Activated T-cell treated with anti-CD3 and anti-CD28 coated beads, Interleukin-2, amount 50 U/mL, for 72 hours (primary cell): Measurements from ENCODE around the gene SREK1. TPM values are rescaled to one million over a fixed set of nuclear protein-coding genes. Genes with fewer than 3 reads are reported as not detected.

Source experiments
- ATAC-seq, 2 donors: fragments of 150-1000 bp; cut with Tn5 transposase; replicated peaks in 1 of 2; 2 replicates each; pipeline ENCODE4 v1.10.0; 2021; ENCODE audit warnings: moderate library complexity in 2 of 2, mild to moderate bottlenecking in 1 of 2
- DNase-seq, 2 donors: peaks; one replicate each; pipeline ENCODE4 v3.0.0; 2021 to 2022; ENCODE audit warnings: mixed read lengths in 1 of 2
- H3K27ac Mint-ChIP-seq: one replicate; pipeline ENCODE4 v1.8.0; 2022; ENCODE audit warnings: mild to moderate bottlenecking, moderate library complexity, mixed read lengths
- H3K27me3 Mint-ChIP-seq: one replicate; pipeline ENCODE4 v1.8.0; 2022; ENCODE audit warnings: low read depth, mixed read lengths
- H3K36me3 Mint-ChIP-seq, 2 donors: one replicate each; pipeline ENCODE4 v1.8.0; 2022; ENCODE audit warnings: mixed read lengths in 2 of 2, mild to moderate bottlenecking in 1 of 2; ENCODE audit not compliant: insufficient read depth in 2 of 2
- H3K4me1 Mint-ChIP-seq: one replicate; pipeline ENCODE4 v1.8.0; 2022; ENCODE audit warnings: low read depth, mixed read lengths
- H3K4me3 Mint-ChIP-seq, 2 donors: one replicate each; pipeline ENCODE4 v1.8.0; 2022; ENCODE audit warnings: mild to moderate bottlenecking in 2 of 2, mixed read lengths in 2 of 2, moderate library complexity in 2 of 2
- H3K9me3 Mint-ChIP-seq, 2 donors: one replicate each; pipeline ENCODE4 v1.8.0; 2022; ENCODE audit warnings: mixed read lengths in 2 of 2
- total RNA-seq, 2 donors: library from RNA; stranded (reverse); gene quantifications; one replicate each; pipeline ENCODE4 v1.2.3, GENCODE V29; 2022

Gene SREK1
- total RNA-seq, 2 donors from 2014 or later = 63.1 to 76.7 TPM

- Mint-ChIP-seq H3K36me3 (peaks cover 10 to 32% of the 10 kb centered on the region in 2 donors), H3K4me3 (no peak overlapping the region), H3K27ac (no peak overlapping the region), H3K9me3 (no peaks in the 10 kb centered on the region), H3K4me1 (peaks cover 41% of the 10 kb centered on the region), H3K27me3 (no peaks in the 10 kb centered on the region)
- ATAC-seq (peak; percentile 49 to 51), DNase-seq (peak; percentile 25 to 44)
These were observed 27.5 kb downstream of the SREK1 start for GRCh38 chr5:66171349-66172344.

GRCh38 chr5:66174338-66174737 is 30.2 kb downstream of the SREK1 start:
- peaks cover 38% of the 10 kb centered on the region for H3K4me1 Mint-ChIP-seq
- DNase-seq = no peak
- H3K9me3 Mint-ChIP-seq = no peaks in the 10 kb centered on the region
- H3K27ac Mint-ChIP-seq = no peak overlapping the region
- no peaks in the 10 kb centered on the region for H3K27me3 Mint-ChIP-seq
- no peak for ATAC-seq
- no peak overlapping the region for H3K4me3 Mint-ChIP-seq
- peaks cover 14 to 46% of the 10 kb centered on the region in 2 donors for H3K36me3 Mint-ChIP-seq

DNA sequence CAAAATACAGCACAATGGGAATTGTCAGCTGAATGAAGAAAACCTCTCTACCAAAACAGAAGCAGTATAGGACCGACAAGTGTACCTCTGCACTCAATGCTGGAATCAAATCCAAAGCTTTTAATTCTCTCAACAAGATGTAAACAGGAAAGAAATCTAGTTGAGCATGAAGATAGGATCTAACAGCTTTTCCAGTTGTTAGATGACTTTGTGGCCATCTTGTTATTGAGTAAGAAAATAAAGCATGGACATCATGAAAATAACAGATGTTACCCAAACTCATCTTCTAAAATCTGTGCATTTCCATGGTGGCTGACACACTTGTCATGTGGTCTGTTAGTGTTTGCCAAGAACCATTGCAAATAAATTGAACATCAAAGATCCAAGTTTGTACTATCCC is 34.7 kb downstream of the SREK1 start:
- peaks cover 7 to 44% of the 10 kb centered on the region in 2 donors for H3K36me3 Mint-ChIP-seq
- DNase-seq = no peak
- no peaks in the 10 kb centered on the region for H3K27me3 Mint-ChIP-seq
- H3K27ac Mint-ChIP-seq = no peak overlapping the region
- no peaks in the 10 kb centered on the region for H3K9me3 Mint-ChIP-seq
- H3K4me3 Mint-ChIP-seq = no peak overlapping the region
- ATAC-seq = no peak
- peaks cover 6% of the 10 kb centered on the region for H3K4me1 Mint-ChIP-seq

GRCh38 chr5:66179297-66180051 is 35.4 kb downstream of the SREK1 start:
- Mint-ChIP-seq H3K27ac (no peak overlapping the region), H3K36me3 (peaks cover 6 to 43% of the 10 kb centered on the region in 2 donors), H3K4me3 (no peak overlapping the region), H3K27me3 (no peaks in the 10 kb centered on the region), H3K4me1 (peaks cover 6% of the 10 kb centered on the region), H3K9me3 (no peaks in the 10 kb centered on the region)
- ATAC-seq (no peak), DNase-seq (no peak)

DNA sequence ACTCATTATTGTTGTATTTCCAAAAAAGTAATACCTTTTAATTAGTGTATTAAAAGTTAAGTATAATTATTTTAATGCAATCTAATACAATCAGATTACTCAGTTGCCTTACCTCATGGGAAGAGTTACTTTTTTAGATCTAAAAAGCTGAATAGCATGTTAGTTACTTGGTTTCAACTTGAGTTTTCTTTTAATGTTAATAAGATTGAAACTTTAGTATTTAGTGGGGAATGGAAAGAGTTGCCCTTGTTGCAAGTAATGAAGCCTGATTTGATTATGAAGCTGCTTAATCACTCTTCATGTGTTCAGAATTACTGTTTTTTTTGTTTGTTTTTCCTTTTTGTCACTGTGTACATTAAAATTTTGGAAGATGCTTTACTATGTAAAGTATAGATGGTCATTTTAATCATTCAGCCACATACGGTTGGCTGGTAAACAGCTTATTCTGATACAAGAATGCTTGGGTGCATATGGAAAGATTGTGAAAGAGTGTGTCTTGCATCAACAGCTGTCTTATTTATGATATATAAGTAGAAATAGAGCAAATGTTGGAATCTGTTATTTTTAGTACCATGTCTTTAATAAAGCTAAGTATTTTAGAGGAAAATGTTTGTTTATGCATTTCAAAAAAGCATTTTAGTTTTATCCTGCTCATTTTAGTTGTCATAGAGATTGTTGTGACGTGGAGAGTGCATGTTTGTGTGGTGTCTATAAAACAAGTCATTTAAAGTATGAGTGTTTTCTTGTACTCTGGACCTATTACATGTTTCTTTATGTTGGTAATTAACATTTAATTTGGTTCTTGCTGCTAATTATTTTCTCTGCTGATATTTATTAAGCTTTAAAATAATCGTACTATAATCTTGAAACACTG is 36.4 kb downstream of the SREK1 start:
- Mint-ChIP-seq H3K4me3 (no peak overlapping the region), H3K36me3 (peaks cover 3 to 34% of the 10 kb centered on the region in 2 donors), H3K27ac (no peak overlapping the region), H3K4me1 (peaks cover 6% of the 10 kb centered on the region), H3K9me3 (no peaks in the 10 kb centered on the region), H3K27me3 (no peaks in the 10 kb centered on the region)
- peak in 1 of 2 donors; percentile 36 for ATAC-seq
- DNase-seq = no peak

- no peak for ATAC-seq
- Mint-ChIP-seq H3K27me3 (no peaks in the 10 kb centered on the region), H3K9me3 (no peaks in the 10 kb centered on the region), H3K4me1 (no peaks in the 10 kb centered on the region), H3K27ac (peak overlapping the region; percentile 80), H3K36me3 (peaks cover 0 to 8% of the 10 kb centered on the region in 2 donors), H3K4me3 (no peak overlapping the region)
- no peak for DNase-seq
These were observed 42.0 kb downstream of the SREK1 start for GRCh38 chr5:66186108-66186507.

DNA sequence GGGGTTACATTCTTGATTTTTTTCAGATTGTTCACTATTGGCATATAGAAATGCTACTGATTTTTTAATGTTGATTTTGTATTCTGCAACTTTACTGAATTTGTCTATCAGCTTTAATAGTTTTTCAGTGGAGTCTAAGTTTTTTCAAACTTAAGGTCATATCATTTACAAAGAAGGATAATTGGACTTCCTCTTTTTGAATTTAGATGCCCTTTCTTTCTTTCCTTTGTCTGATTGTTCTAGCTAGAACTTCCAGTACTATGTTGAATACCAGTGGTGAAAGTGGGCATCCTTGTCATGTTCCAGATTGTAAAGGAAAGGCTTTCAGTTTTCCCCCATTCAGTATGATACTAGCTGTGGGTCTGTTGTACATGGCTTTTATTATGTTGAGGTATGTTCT is 49.3 kb downstream of the SREK1 start:
- H3K36me3 Mint-ChIP-seq = no peaks in the 10 kb centered on the region
- H3K9me3 Mint-ChIP-seq = no peaks in the 10 kb centered on the region
- H3K27me3 Mint-ChIP-seq = no peaks in the 10 kb centered on the region
- ATAC-seq = no peak
- H3K4me3 Mint-ChIP-seq = no peak overlapping the region
- no peak for DNase-seq
- H3K4me1 Mint-ChIP-seq = no peaks in the 10 kb centered on the region
- no peak overlapping the region for H3K27ac Mint-ChIP-seq

- H3K4me3 Mint-ChIP-seq = no peak overlapping the region
- H3K9me3 Mint-ChIP-seq = peaks cover 0 to 1% of the 10 kb centered on the region in 2 donors
- no peak for ATAC-seq
- H3K4me1 Mint-ChIP-seq = no peaks in the 10 kb centered on the region
- no peak for DNase-seq
- no peak overlapping the region for H3K27ac Mint-ChIP-seq
- H3K27me3 Mint-ChIP-seq = no peaks in the 10 kb centered on the region
- H3K36me3 Mint-ChIP-seq = peaks cover 2 to 3% of the 10 kb centered on the region in 2 donors
These were observed 53.8 kb downstream of the SREK1 start for GRCh38 chr5:66197764-66198405.

DNA sequence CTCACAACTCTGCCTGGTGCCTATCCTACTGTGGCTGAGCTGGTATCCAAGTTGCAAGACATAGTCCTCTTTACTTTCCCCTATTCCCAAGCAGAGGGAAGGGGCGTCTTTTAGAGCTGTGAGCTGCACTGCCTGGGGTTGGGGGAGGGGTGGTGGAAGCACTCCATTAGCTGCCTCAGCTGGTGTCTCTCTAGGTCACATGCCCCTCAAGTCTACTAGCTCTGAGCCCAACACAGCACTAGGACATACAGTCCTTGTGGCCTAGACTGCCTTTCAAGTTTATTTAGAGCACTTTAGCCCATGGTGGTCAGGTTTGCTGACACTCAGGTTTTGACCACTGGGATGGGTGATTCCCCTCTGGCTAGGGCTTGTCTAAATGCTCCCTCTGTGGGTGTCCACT is 54.7 kb downstream of the SREK1 start:
- DNase-seq (no peak), ATAC-seq (no peak)
- Mint-ChIP-seq H3K9me3 (peaks cover 0 to 1% of the 10 kb centered on the region in 2 donors), H3K4me3 (no peak overlapping the region), H3K27ac (no peak overlapping the region), H3K36me3 (peaks cover 2 to 3% of the 10 kb centered on the region in 2 donors), H3K27me3 (no peaks in the 10 kb centered on the region), H3K4me1 (no peaks in the 10 kb centered on the region)

- Mint-ChIP-seq H3K27me3 (no peaks in the 10 kb centered on the region), H3K4me3 (no peak overlapping the region), H3K27ac (no peak overlapping the region), H3K9me3 (peaks cover 0 to 1% of the 10 kb centered on the region in 2 donors), H3K36me3 (peaks cover 2 to 6% of the 10 kb centered on the region in 2 donors), H3K4me1 (no peaks in the 10 kb centered on the region)
- ATAC-seq (no peak), DNase-seq (no peak)
These were observed 59.4 kb downstream of the SREK1 start for GRCh38 chr5:66203531-66203930.

GRCh38 chr5:66206465-66206864 is 62.4 kb downstream of the SREK1 start:
- no peak for DNase-seq
- Mint-ChIP-seq H3K4me1 (no peaks in the 10 kb centered on the region), H3K36me3 (peaks cover 2 to 4% of the 10 kb centered on the region in 2 donors), H3K27me3 (no peaks in the 10 kb centered on the region), H3K27ac (no peak overlapping the region), H3K9me3 (peaks cover 0 to under 1% of the 10 kb centered on the region in 2 donors), H3K4me3 (no peak overlapping the region)
- no peak for ATAC-seq
